Measurements from ENCODE around the gene TAS1R3.

Gene TAS1R3

DNA sequence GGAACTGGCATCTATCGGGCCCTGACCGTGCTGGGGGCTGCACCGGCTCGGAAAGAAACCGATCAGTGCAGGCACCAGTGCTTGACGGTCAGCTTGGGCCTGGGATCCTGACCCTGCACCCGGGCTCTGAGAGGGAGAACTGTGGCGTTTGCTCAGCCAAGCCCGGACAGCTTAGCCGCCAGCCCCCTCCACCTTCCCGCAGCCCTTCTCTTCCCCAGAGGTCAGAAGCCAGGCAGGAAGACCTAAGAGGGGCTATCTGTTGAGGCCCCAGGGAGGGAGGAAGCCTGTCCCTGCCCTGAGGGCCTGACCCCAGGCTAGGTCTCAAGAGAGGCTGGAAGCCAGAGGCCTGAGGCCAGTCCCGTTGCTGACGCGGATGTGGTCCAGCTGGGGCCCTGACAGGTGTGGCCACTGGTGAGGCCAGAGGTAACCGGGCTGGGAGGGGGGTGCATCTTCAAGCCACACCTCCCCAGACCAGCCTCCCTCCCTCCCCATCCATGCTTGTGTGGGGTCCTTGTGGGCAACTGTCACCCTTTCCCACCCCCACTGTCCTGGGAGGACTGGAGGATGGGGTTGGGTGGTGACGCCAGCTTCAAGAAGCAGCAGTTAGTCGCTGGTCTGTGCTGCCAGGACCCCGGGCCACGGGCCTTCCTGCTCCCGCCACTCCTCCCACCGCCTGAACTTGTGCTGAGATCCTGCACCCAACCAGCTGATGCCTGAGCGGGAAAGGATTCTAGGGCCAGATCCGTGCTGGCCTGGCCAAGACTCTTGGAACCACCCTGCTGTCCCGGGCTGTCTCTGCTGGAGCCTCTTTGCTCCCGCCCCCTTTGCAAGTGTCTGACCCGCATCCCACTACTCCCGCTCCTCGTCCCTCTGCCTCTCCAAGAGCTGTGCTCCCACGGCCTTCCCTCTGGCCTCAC, 20.7 kb downstream of the TAS1R3 start:
- DNase-seq = no peak
- CTCF ChIA-PET = interaction anchor here (0.9 to 1.5 kb wide), 2 partner anchors 19 to 46 kb away, joined by 3 to 21 read pairs; no protein-coding TSS in a partner anchor
- H3K27ac Mint-ChIP-seq = peak overlapping the region; percentile 46

GRCh38 chr1:1352786-1353388, 21.8 kb downstream of the TAS1R3 start:
- DNase-seq = no peak
- H3K36me3 Mint-ChIP-seq = no peaks in the 10 kb centered on the region
- H3K27ac Mint-ChIP-seq = peak overlapping the region; percentile 21
- peaks cover 22% of the 10 kb centered on the region for H3K4me1 Mint-ChIP-seq
- no peaks in the 10 kb centered on the region for H3K9me3 Mint-ChIP-seq
- H3K27me3 Mint-ChIP-seq = peaks cover 62% of the 10 kb centered on the region
- H3K4me3 Mint-ChIP-seq = peak overlapping the region; percentile 7
- CTCF ChIA-PET = interaction anchor here (1.5 kb wide), 1 partner anchor 18 kb away, joined by 21 read pairs; no protein-coding TSS in a partner anchor

More for the DNA sequence above, 20.7 kb downstream of the TAS1R3 start:
- Mint-ChIP-seq H3K4me1 (peaks cover 31% of the 10 kb centered on the region), H3K9me3 (no peaks in the 10 kb centered on the region), H3K4me3 (peak overlapping the region; percentile 63), H3K36me3 (no peaks in the 10 kb centered on the region), H3K27me3 (peaks cover 51% of the 10 kb centered on the region)

DNA sequence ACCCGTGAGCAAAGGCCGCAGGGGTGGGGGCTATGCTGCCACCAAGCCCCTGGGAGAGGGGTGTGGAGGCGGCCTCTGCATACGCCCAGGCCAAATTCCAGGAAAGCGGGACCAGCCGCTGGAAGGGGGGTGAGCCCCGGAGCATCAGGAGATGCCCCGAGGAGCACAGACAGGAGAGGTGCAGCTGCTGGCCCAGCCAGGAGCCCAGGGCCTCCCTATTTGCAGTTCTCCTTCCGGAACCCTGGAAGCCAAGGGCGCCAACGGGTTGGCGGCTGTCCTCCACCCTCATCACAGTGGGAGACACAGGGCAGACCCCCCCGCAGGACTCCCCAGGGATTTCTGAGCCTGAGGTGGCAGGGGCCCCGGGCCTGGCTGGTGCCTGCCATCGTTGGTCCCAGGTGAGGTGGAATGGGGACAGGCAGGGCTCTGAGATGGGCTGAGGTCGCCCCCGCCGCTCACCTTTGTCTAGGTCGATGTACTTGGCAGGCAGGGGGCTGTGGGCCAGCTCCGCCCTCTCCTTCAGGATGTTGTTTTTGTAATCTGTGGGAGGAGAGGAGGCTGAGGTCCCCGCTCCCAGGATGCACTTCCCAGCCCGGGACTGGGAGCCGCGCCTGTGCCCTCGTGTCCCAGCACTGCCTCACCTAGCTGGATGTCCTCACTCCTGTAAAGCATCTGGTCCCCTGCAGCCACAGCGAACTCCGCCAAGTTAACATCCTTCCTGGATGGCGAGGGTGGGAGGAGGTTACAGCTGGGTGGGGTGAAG, 22.5 kb downstream of the TAS1R3 start:
- Mint-ChIP-seq H3K36me3 (no peaks in the 10 kb centered on the region), H3K9me3 (no peaks in the 10 kb centered on the region), H3K27me3 (peaks cover 69% of the 10 kb centered on the region), H3K4me3 (no peak overlapping the region), H3K27ac (no peak overlapping the region), H3K4me1 (peaks cover 24% of the 10 kb centered on the region)
- DNase-seq = no peak
- CTCF ChIA-PET = interaction anchor here (1.0 to 1.1 kb wide), 2 partner anchors 8 to 18 kb away, joined by 3 to 4 read pairs; no protein-coding TSS in a partner anchor

- no peak overlapping the region for H3K27ac Mint-ChIP-seq
- no peak for DNase-seq
- no peaks in the 10 kb centered on the region for H3K9me3 Mint-ChIP-seq
- peaks cover 33% of the 10 kb centered on the region for H3K4me1 Mint-ChIP-seq
- no peaks in the 10 kb centered on the region for H3K36me3 Mint-ChIP-seq
- H3K27me3 Mint-ChIP-seq = peaks cover 78% of the 10 kb centered on the region
- H3K4me3 Mint-ChIP-seq = no peak overlapping the region
- CTCF ChIA-PET = interaction anchor here (1.0 to 1.1 kb wide), 2 partner anchors 7 to 17 kb away, joined by 3 to 4 read pairs; no protein-coding TSS in a partner anchor
Measured at GRCh38 chr1:1354271-1355247, 23.5 kb downstream of the TAS1R3 start.

GRCh38 chr1:1355416-1355815, 24.3 kb downstream of the TAS1R3 start:
- Mint-ChIP-seq H3K27ac (no peak overlapping the region), H3K27me3 (peaks cover 83% of the 10 kb centered on the region), H3K36me3 (no peaks in the 10 kb centered on the region), H3K4me3 (no peak overlapping the region), H3K9me3 (no peaks in the 10 kb centered on the region), H3K4me1 (peaks cover 36% of the 10 kb centered on the region)
- CTCF ChIA-PET = no interaction called here
- no peak for DNase-seq

DNA sequence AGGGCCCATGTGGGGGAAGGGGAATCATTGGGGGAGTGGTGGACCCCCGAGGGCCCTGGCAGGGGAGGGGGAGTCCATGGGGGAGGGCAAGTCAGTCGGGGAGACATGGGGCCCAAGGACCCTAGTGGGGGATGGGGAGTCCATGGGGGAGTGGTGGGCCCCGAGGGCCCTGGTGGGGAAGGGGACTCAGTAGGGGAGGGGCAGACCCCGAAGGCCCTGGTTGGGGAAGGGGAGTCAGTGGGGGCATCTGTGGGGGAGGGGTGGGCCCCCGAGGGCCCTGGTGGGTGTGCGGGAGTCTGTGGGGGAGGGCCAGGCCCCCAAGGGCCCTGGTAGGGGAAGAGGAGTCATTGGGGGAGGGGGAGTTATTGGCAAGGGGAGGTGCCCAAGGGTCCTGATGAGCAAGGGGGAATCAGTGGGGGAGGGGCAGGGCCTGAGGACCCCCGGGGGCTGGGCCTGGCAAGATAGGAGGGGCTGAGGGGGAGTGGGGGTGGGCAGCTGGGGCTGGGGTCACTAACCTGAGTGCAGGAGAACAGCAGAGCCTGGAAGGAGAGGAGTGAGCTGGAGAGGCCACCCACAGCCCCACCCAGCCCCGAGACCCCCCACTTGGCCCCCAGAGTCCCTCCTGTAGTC, 25.2 kb downstream of the TAS1R3 start:
- Mint-ChIP-seq H3K4me1 (peaks cover 36% of the 10 kb centered on the region), H3K27me3 (peaks cover 86% of the 10 kb centered on the region), H3K4me3 (no peak overlapping the region), H3K27ac (no peak overlapping the region), H3K36me3 (no peaks in the 10 kb centered on the region), H3K9me3 (no peaks in the 10 kb centered on the region)
- CTCF ChIA-PET = no interaction called here
- DNase-seq = no peak

- CTCF ChIA-PET = no interaction called here
- Mint-ChIP-seq H3K9me3 (no peaks in the 10 kb centered on the region), H3K4me1 (peaks cover 36% of the 10 kb centered on the region), H3K27me3 (peaks cover 86% of the 10 kb centered on the region), H3K4me3 (no peak overlapping the region), H3K27ac (no peak overlapping the region), H3K36me3 (no peaks in the 10 kb centered on the region)
- DNase-seq = no peak
Measured at GRCh38 chr1:1356796-1357401, 25.8 kb downstream of the TAS1R3 start.

DNA sequence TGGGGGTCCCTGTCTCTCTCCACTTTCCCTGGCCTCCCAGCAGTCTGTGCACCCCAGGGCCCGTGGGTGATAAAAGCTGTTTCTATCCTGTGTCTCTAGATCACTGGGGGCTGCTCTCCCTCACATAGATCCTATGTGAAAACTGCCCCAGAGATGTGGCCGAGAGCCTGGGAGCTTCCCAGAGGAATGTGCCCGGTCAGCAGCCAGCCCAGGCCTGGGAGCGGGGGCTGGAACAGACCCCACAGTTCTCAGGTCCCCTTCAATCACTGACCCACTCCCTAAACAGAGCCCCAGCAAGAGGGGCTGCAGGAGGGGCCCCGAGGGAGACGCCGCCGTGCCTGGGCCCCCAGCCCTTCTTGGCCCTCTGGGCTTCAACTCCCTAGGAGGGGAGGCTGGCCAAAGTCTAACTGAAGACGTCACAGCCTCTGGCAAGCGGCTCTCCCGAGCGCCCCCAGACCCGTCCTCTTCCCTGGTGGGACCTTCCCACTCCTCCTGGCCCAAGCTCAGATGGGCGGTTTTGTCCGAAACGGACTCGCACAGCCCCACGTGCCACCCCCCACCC, 26.9 kb downstream of the TAS1R3 start:
- Mint-ChIP-seq H3K27me3 (peaks cover 86% of the 10 kb centered on the region), H3K4me1 (peaks cover 28% of the 10 kb centered on the region), H3K27ac (no peak overlapping the region), H3K9me3 (no peaks in the 10 kb centered on the region), H3K4me3 (no peak overlapping the region), H3K36me3 (no peaks in the 10 kb centered on the region)
- CTCF ChIA-PET = no interaction called here
- no peak for DNase-seq

DNA sequence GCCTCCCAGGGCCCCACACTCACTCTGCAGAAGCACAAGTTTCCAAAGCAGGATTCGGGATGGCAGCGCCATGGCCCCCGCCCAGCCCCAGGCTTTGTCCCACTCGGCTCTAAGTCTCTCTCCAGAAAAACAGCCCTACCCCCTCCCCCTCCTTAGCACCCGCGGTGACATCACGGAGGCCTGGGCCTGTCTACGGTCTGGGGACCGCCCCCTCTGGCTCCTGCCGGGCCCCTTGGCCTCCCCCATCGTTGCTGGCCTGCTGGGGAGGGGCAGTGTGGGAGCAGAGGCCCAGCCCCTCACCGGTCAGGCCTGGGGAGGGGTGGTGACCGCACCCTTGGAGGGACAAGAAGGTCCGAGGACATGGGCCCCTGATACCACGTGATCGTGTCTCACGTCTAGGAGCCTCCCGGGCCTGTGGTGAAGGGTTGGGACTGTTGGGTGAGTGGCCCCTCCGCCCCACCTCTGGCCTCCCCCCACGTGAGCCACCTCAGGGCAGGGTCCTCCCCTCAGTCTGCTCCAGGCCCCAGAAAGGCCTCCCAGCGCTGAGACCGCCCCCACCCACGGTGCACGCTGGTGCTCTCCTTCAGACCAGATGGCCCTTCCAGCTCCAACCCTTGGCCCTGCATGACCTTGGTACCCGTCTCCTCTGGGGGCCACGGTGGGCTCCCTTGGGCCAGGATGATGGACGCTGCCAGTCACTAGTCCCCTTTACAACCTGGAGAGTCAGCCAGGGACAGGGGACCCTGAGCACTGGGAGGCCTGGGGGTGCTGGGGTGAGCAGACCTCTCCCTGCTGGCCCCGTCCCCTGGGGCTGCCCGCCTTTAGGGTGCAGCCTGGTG, 27.6 kb downstream of the TAS1R3 start, which contains the start of gene MXRA8:
TSS of gene MXRA8 (minus strand) at position 123 of the 839 bp plus-strand sequence. CDS start at position 72, 51 bp downstream.
- Mint-ChIP-seq H3K27me3 (peaks cover 85% of the 10 kb centered on the region), H3K4me3 (no peak within 1 kb of the TSS), H3K4me1 (peaks cover 25% of the 10 kb centered on the region), H3K9me3 (no peaks in the 10 kb centered on the region), H3K36me3 (no peaks in the 10 kb centered on the region), H3K27ac (peak within 1 kb of the TSS; percentile 29)
- DNase-seq = no peak
- CTCF ChIA-PET = no interaction called here

DNA sequence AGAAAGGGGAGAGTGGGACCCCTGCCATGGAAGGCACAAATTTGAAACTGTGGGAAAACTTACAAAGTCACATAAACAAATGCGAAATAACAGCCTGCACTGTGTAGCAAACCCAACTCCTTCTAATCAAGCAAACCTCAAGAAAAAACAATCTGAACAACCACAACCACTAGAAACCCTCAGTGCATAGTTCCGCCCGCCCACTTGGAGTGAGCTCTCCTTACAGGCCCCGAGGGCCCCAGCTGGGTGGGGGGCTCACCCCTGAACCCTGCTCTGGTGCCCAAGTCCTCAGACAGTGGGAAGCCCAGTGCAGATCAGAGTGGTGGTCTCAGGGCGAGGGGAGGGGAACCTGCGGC, 28.2 kb downstream of the TAS1R3 start:
- CTCF ChIA-PET = no interaction called here
- H3K4me1 Mint-ChIP-seq = peaks cover 20% of the 10 kb centered on the region
- H3K4me3 Mint-ChIP-seq = no peak overlapping the region
- no peaks in the 10 kb centered on the region for H3K9me3 Mint-ChIP-seq
- H3K27ac Mint-ChIP-seq = peak overlapping the region; percentile 29
- peak; percentile 46 for DNase-seq
- peaks cover 80% of the 10 kb centered on the region for H3K27me3 Mint-ChIP-seq
- no peaks in the 10 kb centered on the region for H3K36me3 Mint-ChIP-seq

DNA sequence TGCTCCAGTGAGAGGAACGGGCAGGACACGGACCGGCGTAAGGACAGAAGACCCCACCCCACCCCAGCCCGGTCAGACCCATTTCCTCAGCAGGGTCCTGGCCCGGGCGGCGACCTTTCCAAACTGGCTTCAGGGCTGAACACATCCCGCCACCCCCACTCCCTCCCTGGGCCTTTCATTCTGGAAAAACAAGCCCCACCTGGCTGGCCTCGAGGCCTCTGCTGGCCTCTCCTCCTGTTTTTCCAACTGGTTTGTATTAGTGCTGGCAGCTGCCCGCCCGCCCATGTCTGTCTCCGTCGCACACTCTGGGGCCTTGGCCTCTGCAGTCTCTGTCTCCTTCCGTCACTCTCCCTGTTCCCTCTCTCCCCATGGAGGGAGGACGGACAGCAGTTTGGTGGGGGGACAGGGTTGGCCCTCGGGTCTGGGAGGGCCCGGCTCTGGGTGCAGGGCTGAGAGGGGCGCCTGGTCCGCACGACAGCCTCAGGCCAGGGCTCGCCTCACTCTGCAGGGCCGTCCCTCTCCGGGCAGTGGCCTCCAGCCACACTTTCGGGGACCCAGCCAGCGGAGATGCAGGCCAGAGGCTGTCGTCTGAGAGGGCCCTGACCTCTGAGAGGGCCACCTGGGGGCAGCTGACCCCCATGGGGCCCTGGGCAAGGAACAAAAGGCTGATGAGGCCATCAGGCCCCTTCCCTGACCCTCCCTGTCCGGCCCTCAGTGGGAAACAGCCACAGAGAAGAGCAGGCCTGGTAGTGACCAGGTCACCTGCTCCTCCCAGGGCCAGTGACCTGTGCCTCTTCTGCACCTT, 28.8 kb downstream of the TAS1R3 start:
- Mint-ChIP-seq H3K27ac (no peak overlapping the region), H3K4me3 (no peak overlapping the region), H3K4me1 (peaks cover 19% of the 10 kb centered on the region), H3K36me3 (no peaks in the 10 kb centered on the region), H3K9me3 (no peaks in the 10 kb centered on the region), H3K27me3 (peaks cover 78% of the 10 kb centered on the region)
- CTCF ChIA-PET = no interaction called here
- no peak for DNase-seq

Measured in activated naive CD4-positive, alpha-beta T cell treated with anti-CD3 and anti-CD28 coated beads, Interleukin-2, amount 10 ng/mL, durations not matched to agents 7 days and 5 days (primary cell).